Osteoblast (primary cell): ENCODE measurements around the gene CLIC5. TPM values are rescaled to one million over a fixed set of nuclear protein-coding genes. Genes with fewer than 3 reads are reported as not detected.
A peak's percentile ranks its signal among the peaks of the same experiment; 100 is the strongest.

Experiments used
- DNase-seq: peaks from one replicate; pipeline ENCODE4 v3.0.0; 2011; ENCODE audit warnings: low spot score, mixed read lengths; ENCODE audit not compliant: insufficient read length; ENCODE audit errors: missing footprints
- H2AFZ ChIP-seq: 2 replicates; pipeline ENCODE4 v1.6.0; 2011; ENCODE audit warnings: mild to moderate bottlenecking, low read length
- H3K27ac ChIP-seq: 2 replicates; pipeline ENCODE4 v1.5.1; 2011; ENCODE audit warnings: mild to moderate bottlenecking, low read depth, low read length, moderate library complexity
- H3K27me3 ChIP-seq: 2 replicates; pipeline ENCODE4 v1.6.0; 2012; ENCODE audit warnings: mild to moderate bottlenecking, control low read depth, inconsistent platforms, low read length, moderate library complexity; ENCODE audit not compliant: insufficient read depth
- H3K36me3 ChIP-seq: 2 replicates; pipeline ENCODE4 v1.5.1; 2011; ENCODE audit warnings: mild to moderate bottlenecking, low read length, control low read depth, moderate library complexity; ENCODE audit not compliant: insufficient read depth
- H3K4me1 ChIP-seq: 2 replicates; pipeline ENCODE4 v1.5.1; 2011; ENCODE audit warnings: mild to moderate bottlenecking, low read length, control low read depth, moderate library complexity; ENCODE audit not compliant: insufficient read depth
- H3K4me2 ChIP-seq: 2 replicates; pipeline ENCODE4 v1.6.0; 2011; ENCODE audit warnings: mild to moderate bottlenecking, low read length; ENCODE audit not compliant: insufficient read depth
- H3K4me3 ChIP-seq: fragments of 200-600 bp; sonication (generic); 3 replicates; pipeline ENCODE4 v1.5.1; 2012; ENCODE audit warnings: mild to moderate bottlenecking, low read length, inconsistent platforms; ENCODE audit not compliant: insufficient read depth
- H3K79me2 ChIP-seq: 2 replicates; pipeline ENCODE4 v1.6.0; 2012; ENCODE audit warnings: mild to moderate bottlenecking, low read length, control low read depth, inconsistent platforms; ENCODE audit not compliant: insufficient read depth
- H3K9me3 ChIP-seq: 2 replicates; pipeline ENCODE4 v1.5.1; 2011; ENCODE audit warnings: low read depth, low read length, control low read depth
- H4K20me1 ChIP-seq: 2 replicates; pipeline ENCODE4 v1.6.0; 2012; ENCODE audit warnings: mild to moderate bottlenecking, low read length, control low read depth; ENCODE audit not compliant: insufficient read depth
- CTCF ChIP-seq: IDR thresholded peaks from 2 replicates; pipeline ENCODE4 v1.5.1; 2011; ENCODE audit warnings: mild to moderate bottlenecking, low read depth, low read length, moderate library complexity; ENCODE audit errors: extremely low read depth
- total RNA-seq: library from RNA; depleted of rRNA; stranded (reverse); fragments of >200 nt; gene quantifications from 2 replicates; pipeline ENCODE4 v1.2.3, GENCODE V29; 2012

The CLIC5 gene
- total RNA-seq, 1 donor = not detected

DNA sequence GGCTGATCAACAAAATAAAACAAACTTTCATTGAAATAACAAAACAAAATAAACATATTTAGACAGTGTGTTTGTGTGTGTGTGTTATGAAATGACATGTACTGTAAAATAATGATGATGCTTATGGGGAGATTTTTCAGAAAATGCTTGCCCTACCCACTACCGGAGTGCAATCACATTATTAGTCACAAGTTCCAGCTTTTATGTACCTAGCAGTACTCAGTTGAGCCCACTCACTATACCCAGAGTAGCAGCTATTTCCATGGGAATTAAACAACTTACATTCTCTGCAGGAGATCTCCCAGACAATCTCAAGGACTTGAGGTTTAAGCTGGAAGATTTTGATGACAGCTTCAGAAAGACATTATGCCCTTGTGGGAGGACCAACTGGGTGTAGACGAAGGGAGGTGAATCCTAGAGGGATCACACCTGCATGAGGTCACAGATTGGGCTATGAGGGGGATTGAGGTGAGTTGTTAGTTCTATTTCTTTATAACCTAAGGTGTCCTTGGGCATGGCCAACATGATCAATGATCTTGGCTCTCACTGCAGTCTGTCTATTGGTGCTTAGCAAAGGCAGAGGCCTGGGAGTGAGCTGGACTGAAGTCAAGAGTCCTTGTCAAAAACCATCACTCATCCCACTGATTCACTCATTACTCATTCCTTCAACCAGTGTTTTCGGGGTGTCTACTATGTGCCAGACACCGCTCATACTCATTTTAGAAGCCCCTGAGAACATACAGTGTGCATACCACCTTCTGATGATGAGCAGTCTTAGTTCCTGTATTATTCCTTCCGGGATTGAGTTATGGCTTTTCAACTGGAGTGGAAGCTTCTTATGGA, 6.7 kb upstream of the CLIC5 start:
- no peak for TF ChIP-seq CTCF
- H3K79me2 ChIP-seq = no peaks in the 10 kb centered on the region
- DNase-seq = no peak

DNA sequence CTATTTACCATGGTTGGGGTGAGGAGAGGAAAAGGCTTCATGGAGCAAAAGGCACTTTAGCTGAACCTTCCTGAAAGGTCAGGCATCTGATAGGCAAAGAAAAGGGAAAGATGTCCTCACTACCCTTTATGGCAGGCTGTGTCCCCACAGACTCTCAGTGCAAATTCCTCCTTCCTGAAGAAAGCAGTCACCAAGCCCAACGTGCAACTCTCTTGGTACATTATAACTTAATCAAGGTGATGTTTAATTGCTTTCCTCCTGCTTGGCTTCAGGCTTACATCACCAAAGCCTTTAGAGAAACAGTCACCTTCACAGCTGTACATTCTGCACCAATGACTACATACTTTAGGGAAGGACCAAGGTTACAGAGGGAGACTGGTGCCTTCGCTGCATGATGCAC, 2.1 kb upstream of the CLIC5 start:
- H3K4me1 ChIP-seq = no peaks in the 10 kb centered on the region
- H3K4me2 ChIP-seq = no peak overlapping the region
- H3K4me3 ChIP-seq = no peak overlapping the region
- H2AFZ ChIP-seq = no peak overlapping the region
- no peak overlapping the region for H3K27ac ChIP-seq
- no peaks in the 10 kb centered on the region for H3K36me3 ChIP-seq
- no peak for DNase-seq
- H4K20me1 ChIP-seq = no peaks in the 10 kb centered on the region
- H3K27me3 ChIP-seq = peaks cover 49% of the 10 kb centered on the region
- H3K79me2 ChIP-seq = no peaks in the 10 kb centered on the region
- TF ChIP-seq CTCF = no peak
- no peaks in the 10 kb centered on the region for H3K9me3 ChIP-seq

More for the DNA sequence above, 6.7 kb upstream of the CLIC5 start:
- Histone ChIP-seq H3K27me3 (peaks cover 12% of the 10 kb centered on the region), H3K4me3 (no peak overlapping the region), H3K4me2 (no peak overlapping the region), H3K4me1 (no peaks in the 10 kb centered on the region), H3K36me3 (no peaks in the 10 kb centered on the region), H4K20me1 (no peaks in the 10 kb centered on the region), H3K9me3 (no peaks in the 10 kb centered on the region), H2AFZ (no peak overlapping the region), H3K27ac (no peak overlapping the region)

- Histone ChIP-seq H4K20me1 (no peaks in the 10 kb centered on the region), H3K4me1 (no peaks in the 10 kb centered on the region), H3K27me3 (peaks cover 52% of the 10 kb centered on the region), H3K27ac (no peak overlapping the region), H3K79me2 (no peaks in the 10 kb centered on the region), H2AFZ (no peak overlapping the region), H3K36me3 (no peaks in the 10 kb centered on the region), H3K9me3 (no peaks in the 10 kb centered on the region), H3K4me2 (no peak overlapping the region), H3K4me3 (no peak overlapping the region)
- TF ChIP-seq CTCF = no peak
- peak; percentile 64 for DNase-seq
Measured at GRCh38 chr6:46016063-46016608, 476 bp upstream of the CLIC5 start.

- peak overlapping the region; percentile 23 for H3K4me3 ChIP-seq
- no peaks in the 10 kb centered on the region for H3K36me3 ChIP-seq
- no peaks in the 10 kb centered on the region for H3K79me2 ChIP-seq
- no peaks in the 10 kb centered on the region for H3K9me3 ChIP-seq
- H3K27me3 ChIP-seq = peaks cover 55% of the 10 kb centered on the region
- H3K4me1 ChIP-seq = no peaks in the 10 kb centered on the region
- TF ChIP-seq CTCF = no peak
- no peaks in the 10 kb centered on the region for H4K20me1 ChIP-seq
- no peak overlapping the region for H3K27ac ChIP-seq
- peak overlapping the region; percentile 7 for H3K4me2 ChIP-seq
- peak; percentile 65 for DNase-seq
- no peak overlapping the region for H2AFZ ChIP-seq
Measured at GRCh38 chr6:46014511-46015118, 1.0 kb downstream of the CLIC5 start.
